SHP77 treated with DMSO at 0.1 percent for 48 hours (cell line): ENCODE measurements around the gene FAM174C.

Source experiments
- DNase-seq: peaks from one replicate; lab custom pipeline; 2025; lab: John Stamatoyannopoulos, UW

The FAM174C gene

DNA sequence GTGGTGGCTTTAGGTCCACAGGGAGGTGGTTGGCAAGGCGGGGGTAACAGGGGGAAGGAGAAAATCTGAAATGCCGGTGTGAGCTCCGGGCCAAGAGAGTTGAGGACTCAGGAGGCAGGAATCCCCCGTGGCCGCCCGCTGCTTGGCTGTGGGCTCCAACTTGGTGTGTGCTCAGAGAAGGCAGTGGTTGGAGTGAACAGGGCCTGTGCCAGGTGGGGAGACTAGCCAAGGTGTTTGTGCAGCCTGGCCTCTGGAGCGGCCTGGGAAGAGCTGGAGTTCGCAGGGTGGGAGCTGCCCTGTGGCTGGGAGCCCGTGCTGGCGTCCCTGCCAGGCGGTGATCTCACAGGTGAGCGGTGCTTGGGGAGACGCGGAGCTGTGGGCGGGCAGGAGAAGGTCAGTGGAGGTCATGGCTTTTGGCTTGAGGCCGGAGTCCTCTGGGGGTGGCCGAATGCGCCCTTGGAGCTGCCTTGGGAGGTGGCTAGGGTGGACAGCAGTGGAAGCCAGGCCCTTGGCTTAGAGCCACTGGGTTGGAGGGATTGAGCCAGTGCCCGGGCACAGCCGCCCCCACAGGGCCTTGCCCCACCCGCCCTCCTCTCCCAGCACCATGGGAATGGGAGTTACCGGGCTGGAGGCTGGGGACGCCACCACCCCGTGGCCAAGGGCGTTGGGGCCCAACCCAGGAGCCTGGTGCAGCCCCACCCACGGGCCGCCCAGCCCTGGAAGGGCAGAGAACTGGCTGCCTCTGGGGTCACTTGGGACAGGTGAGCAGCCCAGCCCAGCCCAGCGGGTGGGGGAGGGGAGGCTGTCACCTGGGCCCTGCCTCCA is 13.3 kb upstream of the FAM174C start:
- no peak for DNase-seq

DNA sequence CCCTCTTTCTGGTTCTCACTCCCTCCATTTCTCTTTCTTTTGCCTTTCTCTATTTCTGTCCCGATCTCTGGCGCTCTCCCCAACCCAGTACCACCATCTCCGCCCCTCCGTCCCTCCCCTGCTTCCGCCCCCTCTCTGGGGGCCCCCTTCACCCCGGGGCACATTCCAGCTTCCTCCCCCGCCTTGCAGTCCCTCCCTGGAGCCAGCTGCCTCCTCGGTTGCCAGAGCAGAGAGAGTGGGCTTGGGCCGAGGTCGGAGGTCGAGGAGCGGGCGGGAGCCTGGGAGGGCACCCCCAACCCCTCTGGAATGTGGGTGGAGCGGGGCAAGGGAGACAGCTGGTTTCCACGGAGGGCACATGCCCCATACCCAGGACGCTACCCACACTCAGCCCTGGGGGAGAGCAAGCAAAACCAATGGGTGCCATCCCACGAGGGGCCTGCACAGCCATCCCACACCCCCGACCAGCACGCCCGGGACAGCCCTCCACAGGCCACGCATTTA is 12.7 kb upstream of the FAM174C start:
- DNase-seq, result no peak

DNA sequence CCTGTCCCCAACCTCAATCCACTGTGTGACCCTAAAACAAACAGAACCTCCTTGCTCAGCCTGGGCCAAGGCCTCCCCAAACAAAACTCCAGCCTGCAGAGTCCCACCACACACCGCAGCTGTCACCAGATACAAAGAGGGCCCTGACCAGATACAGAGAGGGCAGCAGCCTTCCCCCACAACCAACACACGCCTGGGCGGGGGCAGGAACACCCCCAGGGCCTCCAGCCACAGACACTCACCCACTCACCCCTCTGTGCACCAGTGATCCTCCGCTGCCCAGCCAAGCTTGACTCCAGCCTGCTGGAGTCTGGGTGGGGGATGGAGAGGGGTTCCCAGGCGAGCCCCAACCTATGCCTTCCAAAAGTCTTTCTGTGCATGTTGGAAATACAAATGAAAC is 12.1 kb upstream of the FAM174C start:
- no peak for DNase-seq

DNA sequence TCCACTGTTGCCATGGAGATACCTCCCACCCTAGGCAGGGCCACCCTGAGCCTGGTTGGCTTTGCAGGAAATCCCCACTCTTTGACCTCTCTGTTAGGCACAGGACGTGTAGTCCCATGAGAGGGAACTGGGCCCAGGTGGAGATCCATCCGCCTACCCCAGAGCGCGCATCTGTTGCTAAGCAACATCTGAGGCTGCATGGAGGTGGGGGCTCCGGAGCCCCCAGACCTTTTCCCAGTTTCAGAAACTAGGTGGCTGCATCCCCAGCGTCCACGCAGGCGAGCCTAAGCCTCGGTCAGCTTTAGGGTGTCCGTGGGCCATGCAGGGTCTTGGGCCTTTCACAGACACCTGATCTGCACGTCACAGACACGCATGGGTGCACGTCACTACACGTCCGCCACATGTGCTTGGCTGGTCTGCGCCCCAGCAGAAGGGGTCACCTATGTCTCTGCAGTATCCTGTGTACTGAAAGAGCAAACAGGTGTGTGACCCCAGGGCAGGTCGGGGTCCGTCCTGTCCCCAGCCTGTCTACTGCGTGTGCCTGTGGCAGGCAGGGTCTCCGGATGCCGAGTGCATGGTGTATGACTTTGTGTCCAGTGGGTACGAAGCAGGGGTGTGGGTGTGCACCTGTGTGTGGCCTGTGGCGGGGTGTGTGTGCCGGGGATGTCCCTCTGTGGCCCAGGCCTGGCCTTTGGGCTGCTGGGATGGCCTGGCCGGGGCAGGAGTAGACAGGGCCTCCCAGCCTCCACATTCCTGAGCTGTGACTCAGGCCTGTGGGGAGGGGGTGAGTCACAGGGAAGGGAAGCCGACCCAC is 10.3 kb upstream of the FAM174C start:
- no peak for DNase-seq

DNA sequence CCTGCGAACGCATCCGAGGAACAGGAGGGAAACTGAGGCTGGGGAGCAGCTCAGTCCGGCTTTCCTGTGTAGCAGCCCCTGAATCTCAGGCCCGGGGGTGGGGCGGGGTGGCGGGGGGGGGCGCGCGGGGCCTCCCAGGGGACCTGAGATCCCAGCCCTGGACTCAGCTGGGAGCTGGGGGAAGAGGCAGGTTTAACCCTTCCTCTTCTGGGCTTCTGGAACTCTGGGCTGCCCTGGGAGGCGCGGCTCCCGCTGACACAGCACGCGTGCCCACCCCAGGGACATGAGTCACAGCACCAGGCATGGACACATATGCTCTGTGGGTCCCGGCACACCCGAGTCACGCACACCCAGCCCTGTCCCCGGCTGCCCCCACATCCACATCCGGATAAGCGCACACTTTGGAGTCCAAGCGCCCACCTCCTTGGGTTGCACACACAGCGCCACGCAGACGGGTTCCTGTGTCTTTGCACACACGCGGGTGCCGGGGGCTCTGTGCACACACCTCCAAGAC is 9.7 kb upstream of the FAM174C start:
- DNase-seq, result no peak

DNA sequence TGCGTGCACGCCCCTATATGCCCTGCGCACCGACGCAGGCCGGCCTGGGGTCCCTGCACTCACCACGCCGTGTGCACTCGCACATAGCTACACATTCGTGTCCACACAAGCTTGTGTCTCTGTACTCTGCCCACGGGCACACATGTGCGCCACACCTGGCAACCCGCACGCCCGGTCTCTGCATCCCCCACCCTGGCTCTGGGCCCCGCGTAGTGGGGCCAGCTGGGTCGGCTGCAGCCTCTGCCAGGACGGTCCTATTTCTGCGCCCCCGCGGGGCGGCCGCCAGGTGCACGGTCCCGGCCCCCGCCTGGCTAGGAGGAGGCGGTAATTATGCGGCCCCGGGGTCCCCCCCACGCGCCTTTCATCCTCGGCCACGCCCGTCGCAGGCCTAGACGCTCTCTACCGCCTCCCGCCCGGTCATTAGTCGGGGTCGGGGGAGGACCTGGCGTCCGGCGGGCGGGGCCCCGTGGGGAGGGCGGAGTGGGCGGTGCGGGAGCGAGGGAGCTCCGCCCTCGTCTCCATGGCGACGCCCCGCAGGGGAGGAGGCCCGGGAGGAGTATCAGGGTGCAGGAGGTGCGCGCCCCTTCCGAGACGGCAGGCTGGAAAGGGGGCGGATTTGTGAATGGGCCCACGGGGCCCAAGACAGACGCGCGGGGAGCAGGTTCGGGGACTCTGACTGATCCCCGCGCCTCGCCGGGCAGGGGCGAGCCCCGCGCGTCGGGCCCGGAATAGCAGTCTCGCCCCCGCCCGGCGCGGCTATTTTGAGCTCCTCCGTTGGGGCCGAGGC is 9.0 kb upstream of the FAM174C start:
- DNase-seq, result peak; percentile 34

DNA sequence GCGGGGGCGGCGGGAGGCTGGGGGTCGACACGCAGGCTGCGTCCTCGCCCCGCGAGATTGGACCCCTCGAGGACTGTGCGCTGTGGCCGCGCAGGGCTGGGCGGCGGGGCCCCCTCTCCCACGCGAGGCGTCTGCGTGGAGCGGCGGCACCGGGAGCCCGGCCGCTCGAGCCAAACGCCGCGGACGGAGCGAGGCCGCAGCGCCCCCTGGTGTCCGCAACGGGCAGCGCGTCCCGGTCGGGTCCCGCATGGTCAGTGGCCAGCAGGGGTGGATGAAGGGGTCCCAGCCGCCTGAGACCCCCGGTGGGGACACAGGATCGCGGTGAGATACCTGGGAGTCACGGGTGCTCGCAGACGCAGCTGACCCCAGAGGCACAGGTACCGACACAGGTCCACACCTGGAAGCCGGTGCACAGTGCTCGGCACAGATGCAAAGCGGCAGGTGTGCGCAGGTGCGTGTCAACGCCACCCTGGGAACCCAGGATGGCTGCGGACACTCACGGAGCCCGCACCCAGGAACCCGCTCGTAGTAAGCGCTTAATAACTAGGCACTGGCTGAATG is 8.3 kb upstream of the FAM174C start:
- DNase-seq, result no peak

DNA sequence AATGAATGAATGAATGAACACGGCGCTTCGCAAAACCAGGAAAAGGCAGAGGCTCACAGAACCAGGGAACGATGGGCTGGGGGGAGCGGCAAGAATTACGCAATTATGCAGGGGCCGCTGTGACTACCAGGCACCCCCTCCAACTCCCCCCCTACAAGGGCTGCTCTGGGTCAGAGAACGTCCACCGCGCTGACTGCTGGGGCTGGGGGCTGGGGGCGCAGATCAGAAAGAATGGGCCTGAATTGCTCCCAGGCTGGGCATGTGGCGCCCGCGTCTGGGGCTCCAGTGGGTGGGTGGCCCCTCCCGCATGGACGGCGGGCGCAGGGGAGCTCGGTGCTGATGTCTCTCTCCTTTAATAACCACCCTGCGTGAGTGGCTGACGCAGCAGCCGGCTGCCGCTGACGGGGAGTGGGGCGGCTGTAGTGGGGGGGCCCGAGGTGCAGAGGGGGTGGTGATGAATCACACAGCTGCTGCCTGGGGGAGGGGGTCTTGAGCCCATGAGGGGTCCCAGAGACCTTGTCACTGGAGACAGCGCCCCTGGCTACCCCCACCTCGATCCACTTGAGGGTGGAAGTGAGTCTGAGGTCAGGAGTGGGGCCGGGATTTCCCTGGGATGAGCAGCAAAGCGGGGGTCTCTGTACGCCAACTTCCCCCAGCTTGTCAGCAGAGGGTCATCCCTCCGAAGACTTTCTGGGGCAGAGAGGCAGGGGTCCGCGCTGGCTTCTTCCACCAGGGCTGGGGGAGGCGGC is 7.7 kb upstream of the FAM174C start:
- DNase-seq, result no peak

DNA sequence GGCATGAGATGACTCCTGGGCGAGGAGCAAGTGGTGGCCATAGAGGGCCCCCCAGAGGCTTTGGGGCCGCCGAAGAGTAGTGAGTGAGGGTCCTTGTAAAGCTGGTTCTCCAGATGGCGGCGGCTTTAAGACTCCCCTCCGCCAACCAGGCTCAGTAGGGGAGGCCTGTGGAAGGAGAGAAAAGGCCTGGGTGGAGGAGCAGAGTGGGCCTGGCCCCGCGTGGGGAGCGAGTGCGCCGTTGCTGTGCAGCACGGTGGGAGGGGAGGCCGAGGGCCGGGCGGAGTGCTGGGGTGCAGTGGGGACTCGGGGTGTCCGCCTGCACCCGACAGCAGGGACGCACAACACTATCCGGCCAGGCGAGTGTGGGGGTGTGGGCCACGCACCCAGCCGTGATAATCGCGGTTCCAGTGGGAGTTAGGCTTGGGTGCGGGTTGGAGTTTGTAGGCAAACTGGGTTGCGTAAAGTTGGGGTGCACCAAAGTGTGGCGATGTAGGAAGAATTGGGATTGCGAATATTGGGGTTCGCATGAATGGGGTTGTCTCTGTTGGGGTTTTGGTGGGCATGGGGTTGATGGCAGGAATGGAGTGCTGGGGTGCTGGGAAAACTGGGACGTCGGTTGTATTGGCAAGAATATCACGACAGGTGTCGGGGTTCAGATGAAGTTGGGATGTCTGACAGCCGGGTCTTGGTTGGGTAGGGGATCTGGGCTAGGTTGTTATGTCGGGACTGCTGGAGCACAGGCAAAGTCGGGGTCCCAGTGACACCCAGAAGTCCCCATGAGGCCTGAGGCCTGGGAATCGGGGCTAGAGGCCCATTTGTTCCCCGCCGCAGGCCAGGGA is 6.9 kb upstream of the FAM174C start:
- DNase-seq, result no peak

DNA sequence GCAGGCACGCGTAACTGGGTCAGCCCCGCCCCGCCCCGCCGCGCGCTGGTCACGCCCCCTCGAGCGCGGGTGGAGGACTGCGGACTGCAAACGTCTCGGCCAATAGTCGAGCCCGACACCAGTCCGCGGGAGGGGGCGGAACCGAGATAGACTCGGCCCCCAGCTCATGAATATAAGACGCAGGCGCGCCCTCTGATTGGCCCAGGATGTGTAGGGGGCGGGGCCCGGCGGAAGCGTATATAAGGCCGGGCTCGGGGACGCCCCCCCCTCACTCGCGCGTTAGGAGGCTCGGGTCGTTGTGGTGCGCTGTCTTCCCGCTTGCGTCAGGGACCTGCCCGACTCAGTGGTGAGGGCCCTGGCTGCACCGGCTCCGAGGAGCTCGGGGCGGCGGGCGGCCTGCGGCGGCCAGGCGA is 6.3 kb upstream of the FAM174C start, which contains the start of gene CIRBP:
CIRBP (plus strand) TSS at position 268 of the 413 bp plus-strand sequence. CDS start 1,602 bp downstream, outside the sequence.
- peak; percentile 93 for DNase-seq

DNA sequence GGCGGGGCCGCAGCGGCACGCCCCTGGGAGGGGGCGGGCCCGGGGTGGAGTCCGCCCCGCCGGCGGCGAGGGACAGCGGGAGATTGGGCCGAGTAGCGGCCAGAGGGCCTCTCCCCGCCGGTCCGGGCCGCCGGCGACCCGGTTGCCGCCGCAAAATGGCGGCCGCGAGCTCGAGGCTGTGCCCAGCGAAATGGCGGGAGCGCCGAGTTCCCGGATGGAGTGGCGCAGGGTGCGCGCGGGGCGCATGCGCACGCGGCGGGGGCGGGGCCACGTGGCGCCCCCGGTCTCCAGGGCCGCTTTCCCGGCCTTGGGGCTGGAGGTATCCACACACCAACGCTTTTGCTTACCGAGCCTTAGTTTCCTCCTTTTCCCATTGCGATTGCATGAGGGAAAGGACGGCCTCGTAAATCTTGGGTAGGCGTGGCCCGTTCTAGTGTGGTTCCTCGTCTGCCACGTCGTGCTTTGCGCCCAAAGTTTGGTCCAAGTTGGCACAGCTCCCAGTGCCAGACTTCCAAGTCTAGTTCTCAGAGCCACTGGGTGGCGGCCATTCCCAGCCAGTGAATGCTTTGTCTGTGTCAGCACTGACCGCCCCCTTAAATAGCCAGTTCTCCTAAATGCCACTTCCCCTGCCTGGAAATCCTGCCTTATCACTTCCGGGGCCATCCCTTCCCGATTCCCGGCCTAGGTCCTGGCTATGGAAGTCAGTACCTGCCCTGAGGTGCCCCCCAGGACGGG is 5.7 kb upstream of the FAM174C start:
- DNase-seq, result peak; percentile 48

DNA sequence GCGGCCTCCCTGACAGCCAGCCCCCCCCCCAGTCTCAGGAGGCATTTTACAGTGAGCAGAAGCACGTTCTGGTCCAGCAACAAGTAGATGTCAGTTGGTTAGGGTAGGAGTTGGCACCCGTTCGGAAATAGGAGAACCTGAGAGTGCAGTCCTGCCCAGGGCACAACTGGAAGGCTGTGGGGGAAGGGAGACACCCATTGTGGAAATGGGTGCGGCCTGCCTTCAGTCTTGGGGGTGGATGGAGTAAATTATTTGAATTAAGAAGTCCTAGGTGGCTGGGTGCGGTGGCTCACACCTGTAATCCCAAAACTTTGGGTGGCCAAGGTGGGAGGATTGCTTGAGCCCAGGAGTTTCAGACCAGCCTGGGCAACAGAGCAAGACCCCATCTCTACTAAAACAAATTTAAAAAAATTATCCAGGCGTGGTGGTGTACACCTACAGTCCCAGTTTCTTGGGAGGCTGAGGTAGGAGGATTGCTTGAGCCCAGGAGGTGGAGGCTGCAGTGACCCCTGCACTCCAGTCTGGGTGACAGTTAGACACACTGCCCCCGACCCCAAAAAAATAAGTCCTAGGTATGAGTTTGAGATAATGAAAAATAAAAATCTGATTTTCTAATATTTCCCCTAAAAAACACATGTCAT is 5.0 kb upstream of the FAM174C start:
- DNase-seq, result no peak

DNA sequence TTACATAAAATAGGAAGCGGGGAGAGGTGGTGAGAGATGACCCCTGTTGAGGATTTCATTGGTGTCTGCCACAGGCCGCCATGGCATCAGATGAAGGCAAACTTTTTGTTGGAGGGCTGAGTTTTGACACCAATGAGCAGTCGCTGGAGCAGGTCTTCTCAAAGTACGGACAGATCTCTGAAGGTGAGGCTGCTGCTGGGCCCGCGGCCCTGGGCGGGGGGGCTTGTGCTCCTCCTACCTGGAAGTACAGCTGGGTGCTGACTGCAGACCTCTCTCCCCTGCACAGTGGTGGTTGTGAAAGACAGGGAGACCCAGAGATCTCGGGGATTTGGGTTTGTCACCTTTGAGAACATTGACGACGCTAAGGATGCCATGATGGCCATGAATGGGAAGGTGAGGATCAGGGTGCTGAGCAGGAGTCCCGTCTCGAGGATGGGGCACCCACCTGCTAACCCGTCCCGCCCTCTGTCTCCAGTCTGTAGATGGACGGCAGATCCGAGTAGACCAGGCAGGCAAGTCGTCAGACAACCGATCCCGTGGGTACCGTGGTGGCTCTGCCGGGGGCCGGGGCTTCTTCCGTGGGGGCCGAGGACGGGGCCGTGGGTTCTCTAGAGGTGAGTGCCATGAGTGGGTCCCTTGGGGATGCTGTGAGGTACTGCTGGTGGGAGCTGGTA is 4.3 kb upstream of the FAM174C start:
- DNase-seq, result no peak

DNA sequence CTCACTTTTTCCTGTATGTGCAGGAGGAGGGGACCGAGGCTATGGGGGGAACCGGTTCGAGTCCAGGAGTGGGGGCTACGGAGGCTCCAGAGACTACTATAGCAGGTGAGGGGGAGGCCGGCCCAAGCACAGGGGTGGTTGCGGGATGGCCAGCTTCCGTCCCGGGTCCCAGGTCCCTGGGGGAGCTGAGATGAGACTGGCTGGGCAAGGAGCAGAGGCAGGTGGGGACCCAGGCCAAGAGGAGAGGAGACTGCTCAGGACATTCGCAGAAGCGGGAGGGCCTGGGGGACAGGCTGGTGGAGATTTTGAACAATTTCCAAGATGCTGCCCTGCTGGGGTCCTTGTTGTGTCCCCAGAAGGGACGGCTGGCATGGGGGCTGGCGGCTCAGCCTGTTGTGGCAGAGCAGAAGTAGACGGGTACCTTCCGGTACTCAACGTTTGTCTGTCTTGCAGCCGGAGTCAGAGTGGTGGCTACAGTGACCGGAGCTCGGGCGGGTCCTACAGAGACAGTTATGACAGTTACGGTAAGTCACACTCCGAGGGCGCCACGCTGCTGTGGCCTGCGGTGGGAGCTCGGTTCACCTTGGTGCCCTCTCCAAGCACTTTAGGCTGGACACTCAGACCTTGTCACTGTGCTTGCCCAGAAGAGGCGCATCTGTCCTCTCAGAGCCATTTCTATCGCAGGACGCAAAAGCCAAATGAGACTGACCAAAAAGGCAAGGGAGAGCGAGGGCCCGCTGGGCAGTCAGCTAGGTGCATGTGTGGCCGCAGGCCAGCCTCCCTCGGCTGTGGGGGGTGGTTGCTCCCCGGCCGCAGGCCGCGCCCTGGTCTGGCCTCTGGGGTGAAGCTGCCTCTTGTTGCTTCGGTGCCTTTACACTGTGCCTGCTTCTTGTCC is 3.6 kb upstream of the FAM174C start:
- no peak for DNase-seq

DNA sequence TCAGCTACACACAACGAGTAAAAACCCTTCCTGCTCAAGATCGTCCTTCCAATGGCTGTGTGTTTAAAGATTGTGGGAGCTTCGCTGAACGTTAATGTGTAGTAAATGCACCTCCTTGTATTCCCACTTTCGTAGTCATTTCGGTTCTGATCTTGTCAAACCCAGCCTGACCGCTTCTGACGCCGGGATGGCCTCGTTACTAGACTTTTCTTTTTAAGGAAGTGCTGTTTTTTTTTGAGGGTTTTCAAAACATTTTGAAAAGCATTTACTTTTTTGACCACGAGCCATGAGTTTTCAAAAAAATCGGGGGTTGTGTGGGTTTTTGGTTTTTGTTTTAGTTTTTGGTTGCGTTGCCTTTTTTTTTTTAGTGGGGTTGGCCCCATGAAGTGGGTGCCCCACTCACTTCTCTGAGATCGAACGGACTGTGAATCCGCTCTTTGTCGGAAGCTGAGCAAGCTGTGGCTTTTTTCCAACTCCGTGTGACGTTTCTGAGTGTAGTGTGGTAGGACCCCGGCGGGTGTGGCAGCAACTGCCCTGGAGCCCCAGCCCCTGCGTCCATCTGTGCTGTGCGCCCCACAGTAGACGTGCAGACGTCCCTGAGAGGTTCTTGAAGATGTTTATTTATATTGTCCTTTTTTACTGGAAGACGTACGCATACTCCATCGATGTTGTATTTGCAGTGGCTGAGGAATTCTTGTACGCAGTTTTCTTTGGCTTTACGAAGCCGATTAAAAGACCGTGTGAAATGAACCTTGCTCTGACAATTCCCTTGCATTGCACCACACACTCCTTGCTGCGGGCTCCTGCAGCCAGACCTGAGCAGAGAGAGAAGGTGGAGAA is 2.7 kb upstream of the FAM174C start:
- no peak for DNase-seq
